Tibial nerve (tissue), 4 donors: ENCODE data around the gene PRKCG.

Experiments
- CTCF ChIP-seq, 5 experiments: fragments of 200-600 bp in 3 of 5; fragments of 450-650 bp in 2 of 5; sonication (generic) in 3 of 5; IDR thresholded peaks; one replicate each; pipeline ENCODE4 v1.5.1; 2016 to 2019; ENCODE audit warnings: antibody characterized with exemption in 5 of 5, mild to moderate bottlenecking in 3 of 5, moderate library complexity in 2 of 5
- EP300 ChIP-seq, 2 donors: sonication (generic); formaldehyde crosslinking; IDR thresholded peaks; one replicate each; pipeline ENCODE4 v1.6.1; 2017; ENCODE audit warnings: antibody characterized with exemption in 2 of 2, mild to moderate bottlenecking in 1 of 2
- POLR2A ChIP-seq, 2 donors: fragments of 450-650 bp; IDR thresholded peaks; one replicate each; pipeline ENCODE4 v1.6.1; 2017; ENCODE audit warnings: antibody characterized with exemption in 2 of 2, mild to moderate bottlenecking in 2 of 2, moderate library complexity in 2 of 2

GRCh38 chr19:53951436-53951835 lies 69.4 kb downstream of the PRKCG start:
- TF ChIP-seq CTCF (IDR thresholded peaks at IDR 0.05) = no peak
- TF ChIP-seq POLR2A (IDR thresholded peaks at IDR 0.05) = no peak
- TF ChIP-seq EP300 (IDR thresholded peaks at IDR 0.05) = no peak
